ENCODE results near the gene KCNK6. TPM values are rescaled to one million over a fixed set of nuclear protein-coding genes. Genes with fewer than 3 reads are reported as not detected.

KCNK6 gene
- total RNA-seq, 1 donor from 2014 or later = 15.8 TPM

DNA sequence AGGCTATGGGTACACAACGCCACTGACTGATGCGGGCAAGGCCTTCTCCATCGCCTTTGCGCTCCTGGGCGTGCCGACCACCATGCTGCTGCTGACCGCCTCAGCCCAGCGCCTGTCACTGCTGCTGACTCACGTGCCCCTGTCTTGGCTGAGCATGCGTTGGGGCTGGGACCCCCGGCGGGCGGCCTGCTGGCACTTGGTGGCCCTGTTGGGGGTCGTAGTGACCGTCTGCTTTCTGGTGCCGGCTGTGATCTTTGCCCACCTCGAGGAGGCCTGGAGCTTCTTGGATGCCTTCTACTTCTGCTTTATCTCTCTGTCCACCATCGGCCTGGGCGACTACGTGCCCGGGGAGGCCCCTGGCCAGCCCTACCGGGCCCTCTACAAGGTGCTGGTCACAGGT lies 6.9 kb downstream of the KCNK6 start:
- Mint-ChIP-seq H3K27me3 (ENCODE audit: unreplicated experiment) (peaks cover under 1% of the 10 kb centered on the region), H3K36me3 (ENCODE audit: low read depth, unreplicated experiment) (peaks cover 28% of the 10 kb centered on the region), H3K27ac (ENCODE audit: unreplicated experiment) (no peak overlapping the region), H3K9me3 (ENCODE audit: unreplicated experiment) (no peaks in the 10 kb centered on the region), H3K4me3 (ENCODE audit: unreplicated experiment) (no peak overlapping the region), H3K4me1 (ENCODE audit: unreplicated experiment) (peaks cover 11% of the 10 kb centered on the region)
- TF ChIP-seq, protein P1, sequence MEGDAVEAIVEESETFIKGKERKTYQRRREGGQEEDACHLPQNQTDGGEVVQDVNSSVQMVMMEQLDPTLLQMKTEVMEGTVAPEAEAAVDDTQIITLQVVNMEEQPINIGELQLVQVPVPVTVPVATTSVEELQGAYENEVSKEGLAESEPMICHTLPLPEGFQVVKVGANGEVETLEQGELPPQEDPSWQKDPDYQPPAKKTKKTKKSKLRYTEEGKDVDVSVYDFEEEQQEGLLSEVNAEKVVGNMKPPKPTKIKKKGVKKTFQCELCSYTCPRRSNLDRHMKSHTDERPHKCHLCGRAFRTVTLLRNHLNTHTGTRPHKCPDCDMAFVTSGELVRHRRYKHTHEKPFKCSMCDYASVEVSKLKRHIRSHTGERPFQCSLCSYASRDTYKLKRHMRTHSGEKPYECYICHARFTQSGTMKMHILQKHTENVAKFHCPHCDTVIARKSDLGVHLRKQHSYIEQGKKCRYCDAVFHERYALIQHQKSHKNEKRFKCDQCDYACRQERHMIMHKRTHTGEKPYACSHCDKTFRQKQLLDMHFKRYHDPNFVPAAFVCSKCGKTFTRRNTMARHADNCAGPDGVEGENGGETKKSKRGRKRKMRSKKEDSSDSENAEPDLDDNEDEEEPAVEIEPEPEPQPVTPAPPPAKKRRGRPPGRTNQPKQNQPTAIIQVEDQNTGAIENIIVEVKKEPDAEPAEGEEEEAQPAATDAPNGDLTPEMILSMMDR (IDR thresholded peaks at IDR 0.05; ENCODE audit: unreplicated experiment) = no peak
- DNase-seq (ENCODE audit: low spot score) = no peak

DNA sequence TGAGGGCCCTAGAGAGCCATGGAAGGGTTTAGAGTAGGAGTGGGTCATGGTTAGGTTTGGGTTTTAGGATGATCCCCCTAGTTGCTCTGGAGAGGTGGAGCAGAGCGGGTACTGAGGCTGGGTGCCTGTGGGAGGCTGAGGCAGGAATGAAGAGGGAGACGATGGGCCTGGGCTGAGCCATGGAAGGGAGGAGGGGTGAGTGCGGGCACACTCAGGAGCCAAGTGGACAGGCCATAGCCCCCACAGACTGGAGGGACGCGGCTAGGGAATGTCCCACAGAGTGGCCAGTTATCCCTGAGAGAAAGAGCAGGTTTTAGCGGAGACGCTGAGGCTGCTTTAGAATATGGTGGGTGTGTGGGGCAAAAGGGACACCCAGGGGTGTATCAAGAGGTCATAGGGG lies 10.0 kb downstream of the KCNK6 start:
- Mint-ChIP-seq H3K4me1 (ENCODE audit: unreplicated experiment) (no peaks in the 10 kb centered on the region), H3K27ac (ENCODE audit: unreplicated experiment) (peak overlapping the region; percentile 42), H3K9me3 (ENCODE audit: unreplicated experiment) (no peaks in the 10 kb centered on the region), H3K27me3 (ENCODE audit: unreplicated experiment) (no peaks in the 10 kb centered on the region), H3K4me3 (ENCODE audit: unreplicated experiment) (peak overlapping the region; percentile 5), H3K36me3 (ENCODE audit: low read depth, unreplicated experiment) (peaks cover 25% of the 10 kb centered on the region)
- TF ChIP-seq, protein P1 (IDR thresholded peaks at IDR 0.05; ENCODE audit: unreplicated experiment) = no peak
- DNase-seq (ENCODE audit: low spot score) = no peak

DNA sequence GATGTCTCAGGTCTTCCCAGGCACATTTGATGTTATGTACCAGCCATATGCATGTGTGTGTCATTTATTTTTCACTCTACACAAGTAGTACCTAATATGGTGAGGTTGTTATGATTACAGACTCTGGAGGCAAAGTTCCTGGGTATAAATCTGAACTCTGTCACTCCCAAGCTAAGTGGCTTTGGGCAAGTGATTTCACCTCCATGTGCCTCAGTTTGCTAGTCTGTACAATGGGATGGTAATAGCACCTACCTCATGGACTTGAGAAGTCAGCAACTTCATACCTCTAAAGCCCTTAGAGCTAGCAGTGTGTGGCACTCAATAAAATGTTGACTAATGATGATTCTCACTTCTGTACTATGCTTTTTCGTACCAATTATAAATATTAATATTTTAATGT lies 12.1 kb downstream of the KCNK6 start:
- Mint-ChIP-seq H3K4me3 (ENCODE audit: unreplicated experiment) (no peak overlapping the region), H3K27me3 (ENCODE audit: unreplicated experiment) (no peaks in the 10 kb centered on the region), H3K36me3 (ENCODE audit: low read depth, unreplicated experiment) (peaks cover 16% of the 10 kb centered on the region), H3K27ac (ENCODE audit: unreplicated experiment) (no peak overlapping the region), H3K4me1 (ENCODE audit: unreplicated experiment) (peaks cover 2% of the 10 kb centered on the region), H3K9me3 (ENCODE audit: unreplicated experiment) (no peaks in the 10 kb centered on the region)
- TF ChIP-seq, protein P1 (IDR thresholded peaks at IDR 0.05; ENCODE audit: unreplicated experiment) = no peak
- DNase-seq (ENCODE audit: low spot score) = no peak

DNA sequence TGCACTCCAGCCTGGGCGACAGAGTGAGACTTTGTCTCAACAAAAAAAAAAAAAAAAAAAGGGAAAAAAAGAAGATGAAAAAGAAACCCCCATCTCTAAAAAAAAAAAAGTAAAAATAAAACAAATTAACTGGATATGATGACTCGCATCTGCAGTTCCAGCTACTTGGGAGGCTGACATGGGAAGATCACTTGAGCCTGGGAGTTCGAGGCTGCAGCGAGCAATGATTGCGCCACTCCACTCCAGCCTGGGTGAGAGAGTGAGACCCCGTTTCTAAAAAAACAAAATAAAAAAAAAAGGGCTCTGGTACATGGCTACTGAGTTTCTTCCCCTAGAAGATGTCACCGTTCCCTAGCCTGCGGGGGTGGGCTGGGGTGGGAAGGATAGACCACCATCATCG lies 13.6 kb downstream of the KCNK6 start:
- Mint-ChIP-seq H3K27ac (ENCODE audit: unreplicated experiment) (no peak overlapping the region), H3K4me3 (ENCODE audit: unreplicated experiment) (no peak overlapping the region), H3K36me3 (ENCODE audit: low read depth, unreplicated experiment) (peaks cover 6% of the 10 kb centered on the region), H3K9me3 (ENCODE audit: unreplicated experiment) (no peaks in the 10 kb centered on the region), H3K4me1 (ENCODE audit: unreplicated experiment) (peaks cover 7% of the 10 kb centered on the region), H3K27me3 (ENCODE audit: unreplicated experiment) (no peaks in the 10 kb centered on the region)
- DNase-seq (ENCODE audit: low spot score) = no peak
- TF ChIP-seq, protein P1 (IDR thresholded peaks at IDR 0.05; ENCODE audit: unreplicated experiment) = no peak

DNA sequence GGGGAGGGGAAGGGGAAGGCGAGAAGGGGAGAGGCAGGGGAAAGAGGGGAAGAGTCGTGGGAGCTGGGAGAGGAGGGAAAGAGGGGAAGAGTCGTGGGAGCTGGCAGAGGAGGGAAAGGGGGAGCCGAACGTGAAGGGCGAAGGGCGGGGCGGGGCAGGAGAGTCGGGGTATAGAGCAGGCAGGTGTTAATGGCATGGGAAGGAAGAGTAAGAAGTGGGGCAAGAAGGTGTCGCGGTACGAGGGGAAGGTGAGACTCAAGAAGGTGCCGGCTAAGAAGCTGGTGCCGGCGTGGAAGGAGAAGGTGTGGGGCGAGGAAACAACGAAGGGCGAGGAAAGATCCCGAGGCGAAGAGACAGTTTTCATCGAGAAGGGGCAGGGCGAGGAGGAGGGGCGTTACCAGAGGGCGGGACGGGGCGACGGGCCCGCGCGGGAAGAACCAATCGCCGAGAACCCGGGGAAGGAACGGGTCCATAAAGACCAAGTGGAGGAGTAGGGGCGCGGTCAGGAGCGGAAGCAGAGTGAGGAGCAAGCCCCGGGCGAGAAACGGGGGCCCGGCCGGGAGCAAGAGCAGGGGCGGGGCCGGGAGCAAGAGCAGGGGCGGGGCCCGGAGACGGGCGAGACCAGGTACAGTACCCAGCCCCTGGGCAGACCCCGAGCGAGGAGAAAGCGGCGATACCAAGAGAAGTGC lies 16.4 kb downstream of the KCNK6 start:
- Mint-ChIP-seq H3K27me3 (ENCODE audit: unreplicated experiment) (peaks cover 2% of the 10 kb centered on the region), H3K36me3 (ENCODE audit: low read depth, unreplicated experiment) (no peaks in the 10 kb centered on the region), H3K27ac (ENCODE audit: unreplicated experiment) (no peak overlapping the region), H3K9me3 (ENCODE audit: unreplicated experiment) (no peaks in the 10 kb centered on the region), H3K4me3 (ENCODE audit: unreplicated experiment) (peak overlapping the region; percentile 95), H3K4me1 (ENCODE audit: unreplicated experiment) (peaks cover 7% of the 10 kb centered on the region)
- DNase-seq (ENCODE audit: low spot score) = peak; percentile 86
- TF ChIP-seq, protein P1 (IDR thresholded peaks at IDR 0.05; ENCODE audit: unreplicated experiment) = no peak
